Neural progenitor cell (in vitro differentiated cells): ENCODE data around the gene HPD. TPM values are rescaled to one million over a fixed set of nuclear protein-coding genes. Genes with fewer than 3 reads are reported as not detected.
A peak's percentile ranks its signal among the peaks of the same experiment; 100 is the strongest.

Experiments used
- DNase-seq: peaks from one replicate; pipeline ENCODE4 v3.0.0-alpha.2; 2016; ENCODE audit warnings: low spot score
- H2AFZ ChIP-seq: fragments of 200-600 bp; sonication (generic); replicated peaks from 2 replicates; pipeline ENCODE4 v1.6.1; 2016; ENCODE audit warnings: antibody characterized with exemption
- H3F3A ChIP-seq: fragments of 200-600 bp; sonication (generic); 2 replicates; pipeline ENCODE4 v1.6.1; 2016; ENCODE audit warnings: antibody characterized with exemption, low read depth
- H3K27ac ChIP-seq: fragments of 200-600 bp; sonication (generic); 2 replicates; pipeline ENCODE4 v1.5.1; 2016; ENCODE audit warnings: mild to moderate bottlenecking
- H3K27me3 ChIP-seq: fragments of 200-600 bp; sonication (generic); 2 replicates; pipeline ENCODE4 v1.6.1; 2016; ENCODE audit warnings: mild to moderate bottlenecking, moderate library complexity
- H3K36me3 ChIP-seq: fragments of 200-600 bp; sonication (generic); 2 replicates; pipeline ENCODE4 v1.5.1; 2016
- H3K4me1 ChIP-seq: fragments of 200-600 bp; sonication (generic); 2 replicates; pipeline ENCODE4 v1.6.1; 2016; ENCODE audit warnings: mixed run types
- H3K4me2 ChIP-seq: fragments of 200-600 bp; sonication (generic); 2 replicates; pipeline ENCODE4 v1.6.1; 2016
- H3K4me3 ChIP-seq: fragments of 200-600 bp; sonication (generic); 2 replicates; pipeline ENCODE4 v1.5.1; 2016
- H3K79me2 ChIP-seq: fragments of 200-600 bp; sonication (generic); 2 replicates; pipeline ENCODE4 v1.6.1; 2016; ENCODE audit warnings: low read depth
- H3K9ac ChIP-seq: fragments of 200-600 bp; sonication (generic); 2 replicates; pipeline ENCODE4 v1.6.1; 2016
- H3K9me3 ChIP-seq: fragments of 200-600 bp; sonication (generic); 2 replicates; pipeline ENCODE4 v1.5.1; 2016; ENCODE audit warnings: low read depth
- H4K20me1 ChIP-seq: fragments of 200-600 bp; sonication (generic); 2 replicates; pipeline ENCODE4 v1.6.1; 2016; ENCODE audit warnings: low read depth
- H3K27ac Mint-ChIP-seq: 3 replicates; pipeline ENCODE4 v1.8.0; 2021; ENCODE audit warnings: mixed read lengths
- H3K27me3 Mint-ChIP-seq: 2 replicates; pipeline ENCODE4 v1.8.0; 2022; ENCODE audit warnings: low read depth, mild to moderate bottlenecking, inconsistent platforms, moderate library complexity, mixed read lengths; ENCODE audit not compliant: insufficient read depth
- H3K36me3 Mint-ChIP-seq: 3 replicates; pipeline ENCODE4 v1.8.0; 2021; ENCODE audit warnings: mixed read lengths
- H3K4me1 Mint-ChIP-seq: 3 replicates; pipeline ENCODE4 v1.8.0; 2021; ENCODE audit warnings: mixed read lengths
- H3K4me3 Mint-ChIP-seq: 3 replicates; pipeline ENCODE4 v1.8.0; 2021; ENCODE audit warnings: mild to moderate bottlenecking, moderate library complexity, mixed read lengths
- H3K9me3 Mint-ChIP-seq: 3 replicates; pipeline ENCODE4 v1.8.0; 2020; ENCODE audit warnings: mixed read lengths
- EZH2 ChIP-seq: fragments of 200-600 bp; sonication (generic); IDR thresholded peaks from 2 replicates; pipeline ENCODE4 v1.6.1; 2017; ENCODE audit warnings: antibody characterized with exemption, mild to moderate bottlenecking, moderate library complexity
- EZH2phosphoT487 ChIP-seq: fragments of 200-600 bp; sonication (generic); IDR thresholded peaks from 2 replicates; pipeline ENCODE4 v1.6.1; 2017; ENCODE audit warnings: antibody characterized with exemption
- total RNA-seq: library from RNA; depleted of rRNA; stranded (reverse); fragments of >200 nt; gene quantifications from 2 replicates; pipeline ENCODE4 v1.2.3, GENCODE V29; 2015; ENCODE audit warnings: low replicate concordance
- TF ChIP-seq, protein P1 (sequence below): fragments of 200-600 bp; sonication (generic); IDR thresholded peaks from 2 replicates; pipeline ENCODE4 v1.5.1; 2017; ENCODE audit warnings: antibody characterized with exemption, mild to moderate bottlenecking

The HPD gene
- total RNA-seq, 1 donor from 2014 or later = not detected

DNA sequence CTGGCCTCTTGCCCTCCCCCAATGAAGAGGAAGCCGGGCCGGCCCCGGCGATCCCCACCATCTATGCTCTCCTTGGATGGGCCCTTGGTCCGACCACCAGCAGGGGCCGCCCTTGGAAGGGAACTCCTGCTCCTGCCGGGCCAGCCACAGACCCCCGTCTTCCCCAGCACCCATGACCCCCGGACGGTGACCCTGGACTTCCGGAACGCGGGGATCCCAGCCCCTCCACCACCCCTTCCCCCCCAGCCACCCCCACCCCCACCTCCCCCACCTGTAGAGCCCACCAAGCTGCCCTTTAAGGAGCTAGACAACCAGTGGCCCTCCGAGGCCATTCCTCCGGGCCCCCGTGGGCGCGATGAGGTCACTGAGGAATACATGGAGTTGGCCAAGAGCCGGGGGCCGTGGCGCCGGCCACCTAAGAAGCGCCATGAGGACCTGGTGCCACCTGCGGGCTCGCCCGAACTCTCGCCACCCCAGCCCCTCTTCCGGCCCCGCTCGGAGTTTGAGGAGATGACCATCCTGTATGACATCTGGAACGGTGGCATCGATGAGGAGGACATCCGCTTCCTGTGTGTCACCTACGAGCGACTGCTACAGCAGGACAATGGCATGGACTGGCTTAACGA lies 35.4 kb downstream of the HPD start:
- Mint-ChIP-seq H3K27me3 (peaks cover 11% of the 10 kb centered on the region), H3K4me3 (no peak overlapping the region), H3K4me1 (no peaks in the 10 kb centered on the region)

DNA sequence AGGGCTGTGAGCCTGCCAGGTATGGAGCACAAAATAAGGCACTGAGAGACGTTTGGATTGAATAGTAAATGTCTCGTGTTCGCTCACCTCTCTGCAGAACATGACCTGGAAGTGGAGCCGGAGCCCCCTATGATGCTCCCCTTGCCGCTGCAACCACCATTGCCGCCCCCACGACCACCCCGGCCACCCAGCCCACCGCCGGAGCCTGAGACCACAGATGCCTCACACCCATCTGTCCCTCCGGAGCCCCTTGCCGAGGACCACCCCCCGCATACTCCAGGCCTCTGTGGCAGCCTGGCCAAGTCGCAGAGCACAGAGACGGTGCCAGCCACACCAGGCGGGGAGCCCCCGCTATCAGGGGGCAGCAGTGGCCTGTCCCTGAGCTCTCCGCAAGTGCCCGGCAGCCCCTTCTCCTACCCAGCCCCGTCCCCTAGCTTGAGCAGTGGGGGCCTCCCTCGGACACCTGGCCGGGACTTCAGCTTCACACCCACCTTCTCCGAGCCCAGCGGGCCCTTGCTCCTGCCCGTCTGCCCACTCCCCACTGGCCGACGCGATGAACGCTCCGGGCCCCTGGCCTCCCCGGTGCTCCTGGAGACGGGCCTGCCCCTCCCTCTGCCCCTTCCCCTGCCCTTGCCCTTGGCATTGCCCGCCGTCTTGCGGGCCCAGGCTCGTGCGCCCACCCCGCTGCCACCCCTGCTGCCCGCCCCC lies 36.1 kb downstream of the HPD start:
- Mint-ChIP-seq H3K27ac (no peak overlapping the region), H3K4me1 (no peaks in the 10 kb centered on the region), H3K4me3 (no peak overlapping the region), H3K27me3 (peaks cover 11% of the 10 kb centered on the region), H3K9me3 (no peaks in the 10 kb centered on the region), H3K36me3 (peaks cover 22% of the 10 kb centered on the region)
- H4K20me1 ChIP-seq = no peaks in the 10 kb centered on the region
- H2AFZ ChIP-seq = no peak overlapping the region
- H3K36me3 ChIP-seq = no peaks in the 10 kb centered on the region
- no peaks in the 10 kb centered on the region for H3K9me3 ChIP-seq
- no peak for DNase-seq
- no peaks in the 10 kb centered on the region for H3F3A ChIP-seq
- H3K27ac ChIP-seq = no peak overlapping the region
- H3K4me1 ChIP-seq = no peaks in the 10 kb centered on the region
- H3K4me2 ChIP-seq = no peak overlapping the region
- no peaks in the 10 kb centered on the region for H3K27me3 ChIP-seq
- TF ChIP-seq, protein P1, sequence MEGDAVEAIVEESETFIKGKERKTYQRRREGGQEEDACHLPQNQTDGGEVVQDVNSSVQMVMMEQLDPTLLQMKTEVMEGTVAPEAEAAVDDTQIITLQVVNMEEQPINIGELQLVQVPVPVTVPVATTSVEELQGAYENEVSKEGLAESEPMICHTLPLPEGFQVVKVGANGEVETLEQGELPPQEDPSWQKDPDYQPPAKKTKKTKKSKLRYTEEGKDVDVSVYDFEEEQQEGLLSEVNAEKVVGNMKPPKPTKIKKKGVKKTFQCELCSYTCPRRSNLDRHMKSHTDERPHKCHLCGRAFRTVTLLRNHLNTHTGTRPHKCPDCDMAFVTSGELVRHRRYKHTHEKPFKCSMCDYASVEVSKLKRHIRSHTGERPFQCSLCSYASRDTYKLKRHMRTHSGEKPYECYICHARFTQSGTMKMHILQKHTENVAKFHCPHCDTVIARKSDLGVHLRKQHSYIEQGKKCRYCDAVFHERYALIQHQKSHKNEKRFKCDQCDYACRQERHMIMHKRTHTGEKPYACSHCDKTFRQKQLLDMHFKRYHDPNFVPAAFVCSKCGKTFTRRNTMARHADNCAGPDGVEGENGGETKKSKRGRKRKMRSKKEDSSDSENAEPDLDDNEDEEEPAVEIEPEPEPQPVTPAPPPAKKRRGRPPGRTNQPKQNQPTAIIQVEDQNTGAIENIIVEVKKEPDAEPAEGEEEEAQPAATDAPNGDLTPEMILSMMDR = no peak
- TF ChIP-seq EZH2phosphoT487 (no peak), EZH2 (no peak)
- H3K79me2 ChIP-seq = no peaks in the 10 kb centered on the region
- H3K4me3 ChIP-seq = no peak overlapping the region
- H3K9ac ChIP-seq = no peak overlapping the region

More for the DNA sequence above, 35.4 kb downstream of the HPD start:
- no peak overlapping the region for H3K4me3 ChIP-seq
- no peaks in the 10 kb centered on the region for H4K20me1 ChIP-seq
- no peaks in the 10 kb centered on the region for H3K4me1 ChIP-seq
- no peak overlapping the region for H3K9ac ChIP-seq
- peaks cover 19% of the 10 kb centered on the region for H3K36me3 Mint-ChIP-seq
- no peak for TF ChIP-seq EZH2phosphoT487
- TF ChIP-seq, protein P1 = peak; percentile 22
- no peak overlapping the region for H2AFZ ChIP-seq
- no peaks in the 10 kb centered on the region for H3K36me3 ChIP-seq
- H3K9me3 Mint-ChIP-seq = no peaks in the 10 kb centered on the region
- no peaks in the 10 kb centered on the region for H3K79me2 ChIP-seq
- DNase-seq = no peak
- no peaks in the 10 kb centered on the region for H3K9me3 ChIP-seq
- no peaks in the 10 kb centered on the region for H3F3A ChIP-seq
- no peak overlapping the region for H3K27ac Mint-ChIP-seq
- no peaks in the 10 kb centered on the region for H3K27me3 ChIP-seq
- no peak overlapping the region for H3K27ac ChIP-seq
- H3K4me2 ChIP-seq = no peak overlapping the region

DNA sequence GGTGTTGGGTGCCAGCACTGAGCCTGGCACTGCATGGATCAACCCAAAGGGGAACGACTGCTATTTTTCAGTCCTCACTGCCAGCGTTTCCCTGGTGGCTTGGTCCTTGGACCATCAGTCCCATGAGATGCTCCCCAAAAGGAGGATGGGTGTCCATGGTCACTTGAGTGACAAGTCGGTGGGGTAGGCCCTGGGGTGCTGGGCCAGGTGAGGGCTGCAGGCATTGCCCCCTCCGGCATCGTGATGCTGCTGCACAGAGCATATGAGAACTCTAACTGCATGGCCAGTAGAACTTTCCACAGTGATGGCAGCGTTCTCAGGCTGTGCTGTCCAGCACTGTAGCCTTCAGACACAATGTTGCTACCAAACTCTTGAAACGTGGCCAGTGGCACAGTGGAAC lies 38.6 kb downstream of the HPD start:
- no peak overlapping the region for H3K27ac Mint-ChIP-seq
- no peaks in the 10 kb centered on the region for H3K4me1 ChIP-seq
- H3K4me3 Mint-ChIP-seq = no peak overlapping the region
- peaks cover 8% of the 10 kb centered on the region for H3K27me3 Mint-ChIP-seq
- H3K36me3 ChIP-seq = no peaks in the 10 kb centered on the region
- H2AFZ ChIP-seq = no peak overlapping the region
- no peak overlapping the region for H3K4me2 ChIP-seq
- no peak overlapping the region for H3K4me3 ChIP-seq
- peaks cover 8% of the 10 kb centered on the region for H3K79me2 ChIP-seq
- no peaks in the 10 kb centered on the region for H4K20me1 ChIP-seq
- H3K27ac ChIP-seq = no peak overlapping the region
- DNase-seq = no peak
- H3K27me3 ChIP-seq = no peaks in the 10 kb centered on the region
- no peaks in the 10 kb centered on the region for H3K4me1 Mint-ChIP-seq
- H3F3A ChIP-seq = no peaks in the 10 kb centered on the region
- no peaks in the 10 kb centered on the region for H3K9me3 Mint-ChIP-seq
- no peak for TF ChIP-seq EZH2phosphoT487
- TF ChIP-seq, protein P1 = no peak
- TF ChIP-seq EZH2 = no peak
- no peaks in the 10 kb centered on the region for H3K9me3 ChIP-seq
- no peak overlapping the region for H3K9ac ChIP-seq
- H3K36me3 Mint-ChIP-seq = peaks cover 19% of the 10 kb centered on the region
